ENCODE measurements around the gene NIM1K.

Gene NIM1K

GRCh38 chr5:43236653-43237355 is 44.8 kb downstream of the NIM1K start:
- Histone ChIP-seq H3K9me3 (no peaks in the 10 kb centered on the region), H3K4me3 (ENCODE audit: low read depth, low read length) (no peak overlapping the region), H3K27me3 (no peaks in the 10 kb centered on the region), H3K4me1 (no peaks in the 10 kb centered on the region), H3K36me3 (no peaks in the 10 kb centered on the region)
- no peak for TF ChIP-seq CTCF (IDR thresholded peaks at IDR 0.05; ENCODE audit: low read depth, low read length)
- DNase-seq, result no peak

DNA sequence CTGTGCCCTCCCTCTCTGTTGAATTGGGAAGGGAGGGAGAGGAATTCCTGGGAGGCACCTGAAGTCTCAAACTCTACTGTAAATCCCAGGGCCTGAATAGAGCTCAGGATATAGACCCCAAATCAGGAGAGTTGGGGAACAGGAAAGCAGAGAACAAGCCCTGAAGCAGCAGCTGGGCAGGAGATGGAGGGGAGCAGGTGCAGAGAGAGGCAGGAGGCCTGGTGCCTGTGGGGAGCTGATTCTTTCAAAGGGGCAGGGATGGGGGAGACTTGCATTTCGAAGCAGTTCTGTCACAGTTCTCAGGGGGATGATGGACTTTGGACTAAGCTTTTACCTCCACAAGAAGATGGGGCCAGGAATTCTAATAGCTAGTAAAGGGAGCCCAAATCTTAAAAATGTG is 50.2 kb downstream of the NIM1K start:
- Histone ChIP-seq H3K4me1 (no peaks in the 10 kb centered on the region), H3K36me3 (no peaks in the 10 kb centered on the region), H3K4me3 (ENCODE audit: low read depth, low read length) (no peak overlapping the region), H3K27me3 (0 out of 2 replicates have a peak, but pooled peaks cover 7% of the 10 kb centered on the region), H3K9me3 (no peaks in the 10 kb centered on the region)
- TF ChIP-seq CTCF (IDR thresholded peaks at IDR 0.05; ENCODE audit: low read depth, low read length), result no peak
- no peak for DNase-seq

DNA sequence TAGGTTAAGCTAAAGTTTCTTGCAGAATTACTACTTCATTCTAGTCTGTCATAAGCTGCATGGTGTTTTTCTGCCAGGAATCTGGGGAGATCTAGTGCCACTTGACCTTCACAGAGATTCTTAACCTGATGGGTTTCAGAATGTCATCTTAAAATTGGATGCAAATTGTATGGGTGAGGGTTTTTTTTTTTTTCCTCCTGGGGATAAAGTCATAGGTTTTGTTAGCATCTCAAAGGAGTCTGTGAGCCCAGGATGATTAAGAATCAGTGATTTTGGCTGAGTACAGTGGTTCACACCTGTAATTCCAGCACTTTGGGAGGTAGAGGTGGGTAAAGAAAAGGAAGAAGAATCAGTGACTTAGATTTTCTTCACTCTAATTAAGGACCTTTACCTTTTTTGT is 51.2 kb downstream of the NIM1K start:
- Histone ChIP-seq H3K4me1 (no peaks in the 10 kb centered on the region), H3K27me3 (0 out of 2 replicates have a peak, but pooled peaks cover 7% of the 10 kb centered on the region), H3K36me3 (no peaks in the 10 kb centered on the region), H3K4me3 (ENCODE audit: low read depth, low read length) (no peak overlapping the region), H3K9me3 (no peaks in the 10 kb centered on the region)
- DNase-seq, result no peak
- no peak for TF ChIP-seq CTCF (IDR thresholded peaks at IDR 0.05; ENCODE audit: low read depth, low read length)

GRCh38 chr5:43244823-43245565 is 53.0 kb downstream of the NIM1K start:
- Histone ChIP-seq H3K27me3 (0 out of 2 replicates have a peak, but pooled peaks cover 7% of the 10 kb centered on the region), H3K36me3 (no peaks in the 10 kb centered on the region), H3K4me3 (ENCODE audit: low read depth, low read length) (no peak overlapping the region), H3K4me1 (no peaks in the 10 kb centered on the region), H3K9me3 (no peaks in the 10 kb centered on the region)
- no peak for TF ChIP-seq CTCF (IDR thresholded peaks at IDR 0.05; ENCODE audit: low read depth, low read length)
- DNase-seq, result no peak

DNA sequence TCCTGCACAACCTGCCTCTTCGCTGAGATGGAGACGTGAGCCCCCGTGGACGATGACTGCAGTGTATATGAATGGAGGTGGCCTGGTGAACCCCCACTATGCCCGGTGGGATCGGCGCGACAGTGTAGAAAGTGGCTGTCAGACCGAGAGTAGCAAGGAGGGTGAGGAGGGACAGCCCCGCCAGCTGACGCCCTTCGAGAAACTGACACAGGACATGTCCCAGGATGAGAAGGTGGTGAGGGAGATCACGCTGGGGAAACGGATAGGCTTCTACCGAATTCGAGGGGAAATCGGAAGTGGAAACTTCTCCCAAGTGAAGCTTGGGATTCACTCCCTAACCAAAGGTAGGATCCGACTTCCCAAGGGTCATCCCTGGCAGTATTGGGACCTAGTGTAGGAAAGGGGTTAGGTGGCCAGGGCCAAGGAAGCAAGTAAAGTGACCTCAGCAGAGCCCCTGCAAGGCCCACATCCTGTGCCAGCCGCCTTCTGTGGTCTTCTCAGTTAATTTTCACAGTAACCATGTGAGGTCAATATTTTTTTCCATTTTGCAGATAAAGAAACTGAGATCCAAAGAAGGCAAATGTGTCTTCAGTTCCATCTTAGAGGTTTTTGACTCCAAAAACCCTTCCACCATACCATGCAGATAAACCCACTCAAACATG is 53.8 kb downstream of the NIM1K start:
- TF ChIP-seq CTCF (IDR thresholded peaks at IDR 0.05; ENCODE audit: low read depth, low read length), result no peak
- Histone ChIP-seq H3K4me1 (no peaks in the 10 kb centered on the region), H3K36me3 (no peaks in the 10 kb centered on the region), H3K27me3 (0 out of 2 replicates have a peak, but pooled peaks cover 10% of the 10 kb centered on the region), H3K9me3 (no peaks in the 10 kb centered on the region), H3K4me3 (ENCODE audit: low read depth, low read length) (no peak overlapping the region)
- DNase-seq, result no peak
